ENCODE data around the gene KDM4B. TPM values are rescaled to one million over a fixed set of nuclear protein-coding genes. Genes with fewer than 3 reads are reported as not detected.
A peak's percentile ranks its signal among the peaks of the same experiment; 100 is the strongest.

The KDM4B gene
- total RNA-seq, 1 experiment from 2014 or later = 9.8 TPM

DNA sequence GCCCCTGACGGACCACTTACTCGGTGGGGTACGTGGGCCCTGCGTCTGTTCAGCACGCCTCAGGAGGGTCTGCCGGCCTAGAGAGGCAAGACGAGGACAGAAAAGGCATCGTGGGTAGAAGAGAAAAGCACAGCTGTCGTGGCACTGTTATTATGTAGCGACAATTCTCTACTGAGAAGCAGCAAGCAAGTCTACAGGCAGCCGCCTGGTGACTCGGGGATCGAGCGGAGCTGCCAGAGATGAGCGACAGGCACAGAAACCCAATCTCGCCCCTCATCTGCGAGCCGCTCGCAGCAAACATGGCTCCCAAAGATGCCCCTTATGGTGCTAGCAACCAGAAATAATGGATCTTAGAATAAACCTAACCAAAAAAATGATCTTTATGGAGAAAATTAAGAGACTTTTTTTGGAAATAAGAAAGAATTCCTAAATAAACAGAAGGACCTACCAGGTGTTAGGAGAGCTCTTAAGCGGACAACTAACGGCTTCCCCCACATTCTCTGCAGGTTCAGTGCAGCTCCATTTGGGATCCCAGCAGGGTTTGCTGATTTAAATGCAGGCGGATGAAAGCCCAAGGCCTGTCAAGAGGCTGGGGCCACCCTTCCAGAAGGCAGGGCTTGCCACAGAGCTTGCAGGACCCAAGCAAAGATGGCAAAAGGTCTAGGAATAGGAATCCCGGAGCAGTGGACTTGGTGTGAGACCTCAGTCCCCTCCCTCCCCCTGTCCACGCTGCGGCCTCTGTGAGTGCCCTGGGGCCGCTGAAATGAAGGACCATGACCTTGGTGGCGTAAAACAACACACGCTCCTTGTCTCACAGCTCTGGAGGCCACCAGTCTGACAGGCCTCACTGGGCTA lies 152.6 kb downstream of the KDM4B start:
- DNase-seq (ENCODE audit: low read depth) = no peak

- DNase-seq (ENCODE audit: low read depth) = no peak
Measured at GRCh38 chr19:5122121-5122400, 153.1 kb downstream of the KDM4B start.

DNA sequence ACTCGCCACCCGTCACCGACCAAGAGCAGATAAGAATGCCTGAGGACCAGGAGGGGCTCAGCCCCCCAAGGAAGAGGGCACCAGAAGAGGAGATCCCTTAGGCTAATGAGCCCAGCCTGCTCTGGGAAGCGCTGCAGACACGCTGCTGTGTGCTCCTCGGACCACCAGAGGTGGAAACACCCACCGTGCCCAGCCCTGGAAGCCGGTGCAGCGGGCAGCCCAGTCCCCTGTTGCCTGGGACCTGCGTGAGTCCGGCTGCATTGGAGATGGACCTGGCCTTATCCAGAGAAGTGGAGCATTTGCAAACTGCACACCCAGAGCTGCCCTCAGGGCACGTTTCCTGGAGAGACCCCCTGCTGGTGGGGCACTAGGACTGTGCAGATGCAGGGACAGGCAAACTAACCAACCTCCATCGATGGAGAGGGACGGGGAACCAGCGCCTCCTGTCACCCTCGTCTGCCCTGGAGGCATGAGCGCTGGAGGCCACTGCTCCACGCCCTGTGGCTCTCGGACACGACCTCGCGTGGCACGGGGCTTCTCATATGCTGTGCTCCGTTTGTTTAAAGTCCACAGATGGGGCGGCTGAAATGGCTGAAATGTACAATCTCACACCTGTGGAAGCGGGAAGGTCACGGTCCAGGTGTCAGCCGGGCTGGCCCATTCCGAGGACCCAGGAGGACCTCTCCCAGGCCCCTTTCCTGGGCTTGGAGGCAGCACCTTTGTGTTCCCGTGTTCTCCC lies 153.9 kb downstream of the KDM4B start:
- DNase-seq (ENCODE audit: low read depth) = no peak

- no peak for DNase-seq (ENCODE audit: low read depth)
Measured at GRCh38 chr19:5123646-5124045, 154.7 kb downstream of the KDM4B start.

DNA sequence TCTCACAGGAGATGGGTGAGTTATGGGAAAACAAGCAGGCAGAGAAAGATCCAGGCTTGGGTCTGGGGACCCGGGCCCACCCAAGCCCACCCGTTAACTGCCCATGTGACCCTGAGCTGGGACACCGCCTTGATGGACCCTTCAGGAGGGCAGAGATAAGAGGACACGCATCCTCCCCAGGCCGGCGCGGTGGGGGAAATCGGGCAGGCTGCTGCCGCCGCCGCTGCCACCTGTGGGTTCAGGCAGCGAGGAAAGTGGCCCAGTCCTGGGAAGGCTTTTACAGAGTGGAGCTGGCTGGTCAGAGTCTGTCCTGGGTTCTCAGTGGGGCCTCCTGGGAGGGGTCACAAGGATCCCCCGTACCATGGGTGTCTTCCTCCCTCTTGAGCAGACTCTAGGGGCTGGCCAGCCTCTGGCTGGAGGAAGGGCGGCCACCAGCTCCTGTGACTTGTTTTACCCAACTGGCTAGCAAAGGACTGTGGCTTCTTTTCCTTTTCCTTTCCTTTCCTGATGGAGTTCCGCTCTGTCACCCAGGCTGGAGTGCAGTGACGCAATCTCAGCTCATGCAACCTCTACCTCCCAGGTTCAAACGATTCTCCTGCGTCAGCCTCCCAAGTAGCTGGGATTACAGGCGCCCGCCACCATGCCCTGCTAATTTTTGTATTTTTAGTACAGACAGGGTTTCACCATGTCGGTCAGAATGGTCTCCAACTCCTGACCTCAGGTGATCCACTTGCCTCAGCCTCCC lies 155.4 kb downstream of the KDM4B start:
- DNase-seq (ENCODE audit: low read depth) = no peak

- no peak for DNase-seq (ENCODE audit: low read depth)
Measured at GRCh38 chr19:5125376-5125775, 156.5 kb downstream of the KDM4B start.

GRCh38 chr19:5125797-5126497 lies 157.0 kb downstream of the KDM4B start:
- DNase-seq (ENCODE audit: low read depth) = no peak

DNA sequence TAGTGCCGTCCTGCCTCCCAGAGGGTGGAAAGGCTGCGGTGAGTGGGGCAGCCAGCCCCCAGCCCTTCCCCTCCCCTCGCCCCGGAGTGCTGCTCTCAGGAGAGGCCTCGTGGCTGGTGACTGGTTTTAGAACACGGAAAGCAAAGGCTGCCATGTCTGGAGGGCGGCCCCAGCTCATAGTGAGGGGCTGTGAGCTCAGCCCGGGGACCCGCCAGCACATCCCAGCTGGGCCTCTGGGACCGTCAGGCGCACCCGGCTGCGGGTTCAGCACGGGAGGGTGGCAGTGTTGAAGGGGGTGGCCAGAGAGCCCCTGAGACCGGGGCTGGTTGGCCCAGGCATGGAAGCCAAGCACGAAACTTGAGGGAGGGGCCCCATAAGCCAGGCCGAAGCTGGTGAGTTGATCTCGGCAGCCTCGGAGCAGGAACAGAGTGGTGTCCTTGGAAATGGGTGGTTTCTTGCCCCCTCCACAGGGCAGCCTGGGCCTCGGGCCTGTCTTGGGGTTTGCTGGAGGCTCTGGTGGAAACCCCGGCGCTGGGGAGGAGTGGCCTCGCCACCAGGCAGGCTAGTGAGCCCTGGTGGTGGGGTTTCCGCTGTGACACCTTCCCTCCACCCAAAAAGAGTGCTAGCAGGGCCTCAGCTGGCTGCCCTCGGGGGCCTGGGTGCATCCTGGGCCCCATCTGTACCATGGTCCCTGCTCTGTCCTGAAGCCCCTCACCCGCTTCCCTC lies 157.7 kb downstream of the KDM4B start:
- no peak for DNase-seq (ENCODE audit: low read depth)

DNA sequence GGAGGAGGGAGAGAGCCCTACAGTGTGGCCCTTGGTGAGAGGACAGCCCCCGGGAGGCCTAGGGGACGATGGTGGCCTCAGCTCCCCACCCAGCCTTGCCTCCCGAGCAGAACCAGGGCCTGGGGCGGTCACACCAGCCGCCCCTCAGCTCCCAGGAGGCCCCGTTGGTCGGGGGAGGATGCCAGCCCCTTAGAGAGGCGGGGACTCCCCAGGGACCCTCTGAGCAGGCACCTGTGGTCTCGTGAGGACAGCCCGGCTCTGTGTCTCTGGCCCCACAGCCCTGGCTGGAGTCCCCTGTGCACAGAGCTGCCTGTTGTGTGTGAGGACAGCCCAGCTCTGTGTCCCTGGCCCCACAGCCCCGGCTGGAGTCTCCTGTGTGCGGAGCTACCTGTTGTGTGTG lies 158.8 kb downstream of the KDM4B start:
- no peak for DNase-seq (ENCODE audit: low read depth)

DNA sequence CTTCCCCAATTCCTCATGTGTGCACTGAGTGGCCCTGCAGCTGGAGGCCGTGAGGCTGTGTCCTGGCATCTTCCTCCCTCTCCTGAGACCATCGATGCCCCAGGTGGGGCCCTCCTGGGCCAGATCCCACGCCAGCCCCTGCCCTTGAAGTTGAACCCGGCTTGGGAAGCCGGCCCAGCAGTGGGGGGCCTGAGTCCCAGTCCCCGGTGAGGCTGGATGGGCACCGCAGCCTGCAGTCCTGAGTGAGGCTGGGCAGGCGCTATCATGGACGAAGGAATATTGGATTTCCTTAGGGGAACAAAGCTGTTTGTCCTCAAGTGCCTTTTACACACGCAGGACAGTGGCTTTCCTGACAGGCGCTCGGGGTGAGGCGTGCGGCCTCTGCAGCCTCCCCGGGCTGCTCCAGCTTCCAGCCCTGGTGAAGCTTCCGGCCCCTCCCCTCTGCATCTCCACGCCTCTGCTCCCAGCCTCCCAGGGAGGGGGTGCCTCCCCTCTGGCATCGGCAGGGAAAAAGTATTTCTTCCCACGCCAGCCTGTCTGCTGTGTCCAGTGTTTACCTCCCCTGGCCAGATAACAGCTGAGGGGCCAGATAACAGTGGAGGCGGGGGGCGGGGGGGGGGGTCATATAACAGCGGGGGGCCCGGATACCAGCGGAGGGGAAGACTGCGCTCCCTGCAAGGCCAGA lies 159.5 kb downstream of the KDM4B start:
- DNase-seq (ENCODE audit: low read depth) = no peak

- DNase-seq (ENCODE audit: low read depth) = no peak
Measured at GRCh38 chr19:5128936-5129389, 160.1 kb downstream of the KDM4B start.

- no peak for DNase-seq (ENCODE audit: low read depth)
Measured at GRCh38 chr19:5129691-5130090, 160.8 kb downstream of the KDM4B start.

DNA sequence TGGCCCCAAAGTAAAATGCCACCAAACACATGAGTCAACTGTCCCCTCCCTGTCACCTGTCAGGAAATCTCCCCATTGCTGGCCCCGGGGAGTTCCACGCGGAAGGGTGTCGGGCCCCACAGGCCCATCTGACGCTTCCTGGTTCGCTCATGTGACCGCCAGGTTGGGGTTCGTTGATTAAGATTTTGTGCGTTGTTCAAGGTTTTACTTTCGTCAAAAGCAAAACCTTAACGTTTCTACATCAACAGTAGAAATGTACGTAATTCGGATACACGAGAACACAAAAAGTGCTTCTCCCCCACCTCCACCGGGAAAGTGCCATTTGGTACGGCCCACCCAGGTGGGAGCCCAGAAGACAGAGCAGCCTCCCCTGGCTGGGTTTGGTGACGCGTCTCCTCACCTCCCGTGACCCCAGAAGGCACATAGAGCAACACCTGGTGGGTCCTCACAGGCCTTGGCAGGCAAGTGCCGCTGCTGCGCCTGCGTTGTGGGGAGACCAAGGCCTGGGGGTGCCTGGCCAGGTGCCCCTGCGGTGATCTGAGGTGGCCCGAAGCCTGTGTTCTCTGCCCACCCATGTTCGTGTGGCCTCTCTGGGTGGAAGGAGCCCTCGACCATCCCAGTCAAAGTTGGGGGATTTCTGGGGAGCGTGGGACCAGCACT lies 161.6 kb downstream of the KDM4B start:
- no peak for DNase-seq (ENCODE audit: low read depth)

DNA sequence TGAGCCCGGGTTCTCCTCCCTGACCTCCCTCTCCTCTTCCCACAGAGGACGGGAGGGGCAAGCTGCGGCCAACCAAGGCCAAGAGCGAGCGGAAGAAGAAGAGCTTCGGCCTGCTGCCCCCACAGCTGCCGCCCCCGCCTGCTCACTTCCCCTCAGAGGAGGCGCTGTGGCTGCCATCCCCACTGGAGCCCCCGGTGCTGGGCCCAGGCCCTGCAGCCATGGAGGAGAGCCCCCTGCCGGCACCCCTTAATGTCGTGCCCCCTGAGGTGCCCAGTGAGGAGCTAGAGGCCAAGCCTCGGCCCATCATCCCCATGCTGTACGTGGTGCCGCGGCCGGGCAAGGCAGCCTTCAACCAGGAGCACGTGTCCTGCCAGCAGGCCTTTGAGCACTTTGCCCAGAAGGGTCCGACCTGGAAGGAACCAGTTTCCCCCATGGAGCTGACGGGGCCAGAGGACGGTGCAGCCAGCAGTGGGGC lies 162.2 kb downstream of the KDM4B start:
- no peak for DNase-seq (ENCODE audit: low read depth)

GRCh38 chr19:5131506-5132205 lies 162.7 kb downstream of the KDM4B start:
- DNase-seq (ENCODE audit: low read depth) = no peak

DNA sequence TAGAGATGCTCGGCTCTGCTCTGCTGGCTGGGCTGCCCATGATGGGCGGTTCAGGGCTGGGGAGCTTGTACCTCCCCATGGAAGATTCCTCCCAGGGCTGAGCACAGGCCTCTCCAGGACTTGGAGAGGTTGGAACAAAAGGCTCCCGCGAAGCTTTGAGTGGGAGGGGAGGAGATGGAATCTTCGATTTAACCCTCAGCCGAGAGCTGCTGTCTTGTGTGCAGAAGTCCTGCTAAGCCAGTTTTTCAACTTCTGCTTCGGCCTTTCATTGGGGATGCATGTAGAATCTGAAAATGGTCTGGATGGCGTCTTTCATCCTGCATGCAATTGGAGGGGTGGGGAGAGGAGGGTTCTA lies 163.3 kb downstream of the KDM4B start:
- DNase-seq (ENCODE audit: low read depth) = no peak

DNA sequence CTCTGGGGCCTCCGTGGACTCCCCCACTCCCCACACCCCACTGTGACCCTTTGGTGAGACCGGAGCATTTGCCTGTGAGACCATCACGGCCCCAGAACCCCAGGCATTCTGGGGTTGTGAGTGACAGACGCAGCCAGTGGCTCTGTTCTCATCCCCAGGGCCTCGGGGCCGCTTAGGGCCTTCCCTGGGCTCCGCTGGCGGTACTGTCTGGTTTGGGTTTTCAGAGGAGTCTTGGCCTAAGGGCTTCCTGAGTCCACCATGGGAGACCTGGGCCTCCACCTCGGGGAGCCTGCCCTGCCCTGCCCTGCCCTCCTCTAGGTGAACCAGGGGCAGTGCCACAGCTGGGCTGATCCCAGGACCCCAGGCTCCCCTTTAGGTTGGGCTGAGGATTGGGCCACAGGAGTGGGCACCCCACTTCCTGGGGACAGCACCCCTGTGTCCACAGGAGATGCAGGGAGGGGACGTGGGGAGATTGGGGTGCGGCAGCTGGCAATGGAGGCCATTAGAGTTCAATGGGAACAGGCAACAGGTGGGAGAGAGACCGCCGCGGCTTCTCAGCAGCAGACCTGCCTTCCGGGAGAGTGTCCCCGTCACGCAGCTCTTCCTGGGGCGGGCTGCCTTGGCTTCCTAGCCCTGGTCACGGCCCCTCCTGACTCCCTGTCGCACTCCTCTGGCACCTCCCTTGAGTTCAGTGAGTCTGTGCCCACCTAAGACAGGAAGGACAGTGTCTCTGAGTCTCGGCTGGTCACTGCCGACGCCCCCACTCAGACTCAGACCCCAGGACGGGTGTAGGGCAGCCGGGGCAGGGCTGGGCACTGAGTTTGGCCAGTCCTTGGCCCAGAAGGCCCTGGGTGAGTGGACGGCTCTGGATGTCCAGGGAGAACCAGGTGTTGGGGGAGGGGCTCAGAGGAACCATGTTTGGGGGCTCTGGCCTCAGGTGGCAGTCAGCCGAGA lies 164.1 kb downstream of the KDM4B start:
- peak; percentile 25 for DNase-seq (ENCODE audit: low read depth)

- no peak for DNase-seq (ENCODE audit: low read depth)
Measured at GRCh38 chr19:5133986-5134595, 165.2 kb downstream of the KDM4B start.
